ENCODE measurements around the gene CELF4.

The CELF4 gene

GRCh38 chr18:37284260-37284659 lies 281.3 kb downstream of the CELF4 start:
- H3K9me3 ChIP-seq (ENCODE audit: control insufficient read depth, low read length) = no peaks in the 10 kb centered on the region
- H3K9ac ChIP-seq = no peak overlapping the region
- no peaks in the 10 kb centered on the region for H3K79me2 ChIP-seq
- no peak for TF ChIP-seq CTCF (IDR thresholded peaks at IDR 0.05)
- H3K36me3 ChIP-seq (ENCODE audit: control insufficient read depth, insufficient read depth, low read length) = no peaks in the 10 kb centered on the region
- no peaks in the 10 kb centered on the region for H3K27me3 ChIP-seq (ENCODE audit: control insufficient read depth, insufficient read depth, low read length)
- no peaks in the 10 kb centered on the region for H3K4me1 ChIP-seq
- no peak overlapping the region for H3K27ac ChIP-seq
- H3K4me3 ChIP-seq (ENCODE audit: low read depth, low read length) = no peak overlapping the region
- no peak overlapping the region for H3K4me2 ChIP-seq (ENCODE audit: low read length)
- H2AFZ ChIP-seq = no peak overlapping the region

GRCh38 chr18:37282386-37283037 lies 283.1 kb downstream of the CELF4 start:
- Histone ChIP-seq H3K27ac (no peak overlapping the region), H3K9ac (no peak overlapping the region), H2AFZ (no peak overlapping the region), H3K27me3 (ENCODE audit: control insufficient read depth, insufficient read depth, low read length) (no peaks in the 10 kb centered on the region), H3K4me2 (ENCODE audit: low read length) (no peak overlapping the region), H3K4me3 (ENCODE audit: low read depth, low read length) (no peak overlapping the region), H3K79me2 (no peaks in the 10 kb centered on the region), H3K36me3 (ENCODE audit: control insufficient read depth, insufficient read depth, low read length) (no peaks in the 10 kb centered on the region), H3K4me1 (no peaks in the 10 kb centered on the region), H3K9me3 (ENCODE audit: control insufficient read depth, low read length) (no peaks in the 10 kb centered on the region)
- no peak for TF ChIP-seq CTCF (IDR thresholded peaks at IDR 0.05)

- Histone ChIP-seq H3K27ac (no peak overlapping the region), H3K4me1 (no peaks in the 10 kb centered on the region), H3K4me2 (ENCODE audit: low read length) (no peak overlapping the region), H3K27me3 (ENCODE audit: control insufficient read depth, insufficient read depth, low read length) (no peaks in the 10 kb centered on the region), H3K36me3 (ENCODE audit: control insufficient read depth, insufficient read depth, low read length) (no peaks in the 10 kb centered on the region), H3K4me3 (ENCODE audit: low read depth, low read length) (no peak overlapping the region), H3K79me2 (no peaks in the 10 kb centered on the region), H2AFZ (no peak overlapping the region), H3K9ac (no peak overlapping the region), H3K9me3 (ENCODE audit: control insufficient read depth, low read length) (no peaks in the 10 kb centered on the region)
- TF ChIP-seq CTCF (IDR thresholded peaks at IDR 0.05) = no peak
Measured at GRCh38 chr18:37280701-37281393, 284.8 kb downstream of the CELF4 start.

GRCh38 chr18:37277804-37278203 lies 287.8 kb downstream of the CELF4 start:
- H3K4me1 ChIP-seq = no peaks in the 10 kb centered on the region
- TF ChIP-seq CTCF (IDR thresholded peaks at IDR 0.05) = no peak
- no peaks in the 10 kb centered on the region for H3K79me2 ChIP-seq
- no peaks in the 10 kb centered on the region for H3K27me3 ChIP-seq (ENCODE audit: control insufficient read depth, insufficient read depth, low read length)
- no peak overlapping the region for H3K4me3 ChIP-seq (ENCODE audit: low read depth, low read length)
- H2AFZ ChIP-seq = no peak overlapping the region
- no peak overlapping the region for H3K27ac ChIP-seq
- H3K36me3 ChIP-seq (ENCODE audit: control insufficient read depth, insufficient read depth, low read length) = no peaks in the 10 kb centered on the region
- H3K4me2 ChIP-seq (ENCODE audit: low read length) = no peak overlapping the region
- no peaks in the 10 kb centered on the region for H3K9me3 ChIP-seq (ENCODE audit: control insufficient read depth, low read length)
- no peak overlapping the region for H3K9ac ChIP-seq
